Stimulated activated CD4-positive, alpha-beta T cell treated with anti-CD3 and anti-CD28 coated beads, TNF-alpha, amount 100 ng/mL, for 1 hour (primary cell): Measurements from ENCODE around the gene EMD.
A peak's percentile ranks its signal among the peaks of the same experiment; 100 is the strongest.
"Not testable (repeated sequence)": the region's sequence is repeated elsewhere in the genome, so short reads cannot be mapped to it uniquely, and the experiment has no call there.

Experiments used
- DNase-seq, 3 donors: peaks; one replicate each; pipeline ENCODE4 v3.0.0-alpha.2; 2020; ENCODE audit warnings: low read depth in 3 of 3, low spot score in 1 of 3

Gene EMD

GRCh38 chrX:154371017-154371788 is 7.9 kb upstream of the EMD start:
- peak; percentile 82 to 86 (median 86) for DNase-seq

GRCh38 chrX:154371789-154372300 is 7.2 kb upstream of the EMD start:
- DNase-seq, result no peak

- DNase-seq, result no peak
Observed at GRCh38 chrX:154372612-154373022, 6.5 kb upstream of the EMD start.

GRCh38 chrX:154373340-154374306 is 5.5 kb upstream of the EMD start:
- no peak for DNase-seq

GRCh38 chrX:154374313-154375155 is 4.6 kb upstream of the EMD start, which contains the start of gene FLNA:
Gene FLNA (minus strand): TSS chrX:154374634. CDS start chrX:154371245, 3,389 bp downstream.
- DNase-seq, result no peak

GRCh38 chrX:154375156-154375504 is 4.0 kb upstream of the EMD start:
- DNase-seq, result no peak

- no peak for DNase-seq
Observed at GRCh38 chrX:154376774-154377173, 2.3 kb upstream of the EMD start.

GRCh38 chrX:154378059-154378798 is 866 bp upstream of the EMD start:
- DNase-seq, result no peak

GRCh38 chrX:154379569-154379951 is 465 bp downstream of the EMD start:
- DNase-seq, result no peak

- DNase-seq, result no peak
Observed at GRCh38 chrX:154380153-154380552, 1.1 kb downstream of the EMD start.

GRCh38 chrX:154380787-154381186 is 1.7 kb downstream of the EMD start:
- DNase-seq, result no peak

- no peak for DNase-seq
Observed at GRCh38 chrX:154381271-154381670, 2.2 kb downstream of the EMD start.

- no peak for DNase-seq
Observed at GRCh38 chrX:154382483-154383069, 3.5 kb downstream of the EMD start.

GRCh38 chrX:154383359-154384283 is 4.5 kb downstream of the EMD start:
- DNase-seq, result no peak

- no peak for DNase-seq
Observed at GRCh38 chrX:154384284-154384892, 5.3 kb downstream of the EMD start.

GRCh38 chrX:154388094-154388493 is 9.0 kb downstream of the EMD start:
- not testable (repeated sequence) for DNase-seq

GRCh38 chrX:154388649-154389048 is 9.6 kb downstream of the EMD start:
- not testable (repeated sequence) for DNase-seq
